NCI-H2196 (cell line): ENCODE measurements around the gene LZTR1.

Experiments
- DNase-seq: peaks from one replicate; lab custom pipeline; 2025; ENCODE audit not compliant: unreplicated experiment; lab: John Stamatoyannopoulos, UW

Gene LZTR1

DNA sequence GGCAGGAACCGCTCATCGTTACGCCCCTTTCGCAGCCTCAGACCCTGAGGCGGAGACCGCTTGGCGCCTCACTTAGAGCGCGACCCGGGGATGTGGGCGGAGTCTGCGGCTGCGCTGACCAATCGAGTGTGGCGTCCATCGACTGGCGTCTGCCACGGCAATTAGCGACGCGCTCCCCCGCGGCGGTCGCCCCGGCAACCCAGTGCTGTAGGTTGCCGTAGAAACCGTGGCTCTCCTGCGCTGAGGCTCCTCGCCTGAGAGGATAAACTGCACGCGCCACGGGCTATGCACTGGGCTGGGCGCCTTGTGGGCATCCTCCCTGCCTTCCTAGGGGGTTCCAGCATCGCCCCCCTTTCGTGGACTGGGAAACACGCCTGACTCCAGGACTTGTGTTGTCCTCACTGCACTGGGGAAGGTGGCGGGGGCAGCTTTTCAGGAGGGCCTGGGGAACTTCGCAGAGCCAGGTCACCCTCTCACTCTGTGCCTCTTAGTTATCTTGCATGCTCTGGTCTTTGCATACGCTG lies 32.2 kb downstream of the LZTR1 start:
- peak; percentile 88 for DNase-seq

- peak; percentile 29 for DNase-seq
These were observed 32.8 kb downstream of the LZTR1 start, which contains the start of gene P2RX6 for GRCh38 chr22:21014726-21015465. P2RX6 (plus strand) TSS chr22:21015165; CDS start chr22:21015175, 10 bp downstream.

GRCh38 chr22:21015466-21016006 lies 33.4 kb downstream of the LZTR1 start:
- DNase-seq = no peak

DNA sequence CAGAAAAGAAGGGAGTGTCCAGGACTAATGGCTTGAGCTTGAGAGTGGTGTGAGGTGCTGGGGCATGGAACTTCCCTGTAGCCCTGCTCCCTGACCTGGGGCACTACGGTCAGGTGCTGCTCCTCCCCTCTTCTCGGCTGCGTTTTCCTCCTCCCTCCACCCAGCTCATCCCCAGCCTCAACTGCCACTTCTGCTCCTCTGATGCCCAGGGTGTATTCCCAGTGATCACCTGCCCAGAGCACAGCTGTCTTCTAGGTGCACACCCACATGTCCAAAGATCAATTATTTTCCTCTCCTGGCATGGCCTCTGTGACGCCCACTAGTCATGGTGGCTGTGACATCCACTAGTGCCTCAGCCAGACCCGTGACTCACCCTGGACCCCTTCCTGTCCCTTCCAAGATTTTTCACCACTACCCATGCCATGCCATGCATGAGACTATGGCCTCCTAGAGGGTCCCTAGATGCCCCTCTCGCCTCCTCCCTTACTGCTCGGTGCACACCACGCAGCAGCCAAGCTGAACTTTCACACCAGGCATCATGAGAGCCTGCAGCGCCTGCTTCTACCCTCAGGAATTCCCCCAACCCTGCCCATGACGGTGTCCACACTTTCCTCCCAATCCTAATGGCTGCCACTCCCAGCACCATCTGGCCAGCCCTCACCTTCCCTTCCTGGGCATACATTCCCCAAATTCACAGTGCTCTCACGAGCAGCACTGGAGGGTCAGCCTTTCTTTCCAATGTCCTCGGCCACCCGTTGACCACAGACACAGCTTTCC lies 34.7 kb downstream of the LZTR1 start:
- DNase-seq = no peak

GRCh38 chr22:21018314-21018713 lies 36.2 kb downstream of the LZTR1 start:
- DNase-seq = no peak

- DNase-seq = peak; percentile 1
These were observed 38.8 kb downstream of the LZTR1 start for GRCh38 chr22:21020802-21021429.

DNA sequence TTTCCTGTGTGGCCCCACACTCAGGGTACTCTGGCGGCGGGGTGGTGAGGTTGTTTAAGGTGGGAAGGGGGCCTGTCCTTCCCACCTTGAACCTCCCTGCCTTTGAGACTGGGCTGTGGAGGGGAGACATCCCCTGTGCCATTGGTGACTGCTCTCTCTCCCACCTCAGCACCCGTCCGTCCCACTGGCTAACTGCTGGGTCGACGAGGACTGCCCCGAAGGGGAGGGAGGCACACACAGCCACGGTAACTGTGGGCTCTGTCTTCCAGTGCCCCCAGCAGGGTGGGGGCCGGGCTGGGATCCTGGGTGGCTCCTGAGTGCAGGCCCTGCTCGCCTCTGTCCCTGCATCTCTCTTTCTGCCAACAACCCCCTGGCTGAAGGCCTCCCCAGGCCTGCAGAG lies 40.4 kb downstream of the LZTR1 start:
- DNase-seq = no peak

GRCh38 chr22:21022955-21023614 lies 41.0 kb downstream of the LZTR1 start:
- no peak for DNase-seq

- no peak for DNase-seq
These were observed 43.2 kb downstream of the LZTR1 start for GRCh38 chr22:21025266-21025665.

DNA sequence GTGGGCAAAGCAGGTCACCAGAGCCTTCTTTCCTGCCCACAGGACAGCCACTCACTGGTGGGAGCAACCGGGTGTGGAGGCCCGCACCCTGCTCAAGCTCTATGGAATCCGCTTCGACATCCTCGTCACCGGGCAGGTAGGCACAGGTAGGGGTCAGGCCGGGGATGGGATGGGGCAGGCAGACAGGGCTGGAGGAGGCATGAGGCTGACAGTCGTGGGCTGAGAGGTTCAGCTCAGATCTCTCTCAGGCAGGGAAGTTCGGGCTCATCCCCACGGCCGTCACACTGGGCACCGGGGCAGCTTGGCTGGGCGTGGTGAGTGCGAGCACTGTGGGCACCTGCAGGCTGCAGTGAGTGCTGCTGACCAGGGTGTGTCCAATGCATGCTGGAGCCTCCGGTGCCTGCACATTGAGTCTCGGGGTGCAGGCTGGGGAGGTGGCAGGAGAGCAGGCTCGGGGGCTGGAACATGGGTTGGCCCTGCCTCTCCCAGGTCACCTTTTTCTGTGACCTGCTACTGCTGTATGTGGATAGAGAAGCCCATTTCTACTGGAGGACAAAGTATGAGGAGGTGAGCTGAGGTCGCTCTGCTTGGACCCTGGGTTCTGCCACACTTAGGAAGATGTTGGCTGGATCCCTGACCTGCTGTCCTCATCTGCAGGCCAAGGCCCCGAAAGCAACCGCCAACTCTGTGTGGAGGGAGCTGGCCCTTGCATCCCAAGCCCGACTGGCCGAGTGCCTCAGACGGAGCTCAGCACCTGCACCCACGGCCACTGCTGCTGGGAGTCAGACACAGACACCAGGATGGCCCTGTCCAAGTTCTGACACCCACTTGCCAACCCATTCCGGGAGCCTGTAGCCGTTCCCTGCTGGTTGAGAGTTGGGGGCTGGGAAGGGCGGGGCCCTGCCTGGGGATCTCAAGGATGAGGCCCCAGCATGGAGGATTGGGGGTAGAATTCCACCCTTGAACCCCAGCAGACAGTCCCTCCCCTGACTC lies 44.0 kb downstream of the LZTR1 start:
- no peak for DNase-seq

GRCh38 chr22:21026783-21027692 lies 44.9 kb downstream of the LZTR1 start:
- peak; percentile 43 for DNase-seq

DNA sequence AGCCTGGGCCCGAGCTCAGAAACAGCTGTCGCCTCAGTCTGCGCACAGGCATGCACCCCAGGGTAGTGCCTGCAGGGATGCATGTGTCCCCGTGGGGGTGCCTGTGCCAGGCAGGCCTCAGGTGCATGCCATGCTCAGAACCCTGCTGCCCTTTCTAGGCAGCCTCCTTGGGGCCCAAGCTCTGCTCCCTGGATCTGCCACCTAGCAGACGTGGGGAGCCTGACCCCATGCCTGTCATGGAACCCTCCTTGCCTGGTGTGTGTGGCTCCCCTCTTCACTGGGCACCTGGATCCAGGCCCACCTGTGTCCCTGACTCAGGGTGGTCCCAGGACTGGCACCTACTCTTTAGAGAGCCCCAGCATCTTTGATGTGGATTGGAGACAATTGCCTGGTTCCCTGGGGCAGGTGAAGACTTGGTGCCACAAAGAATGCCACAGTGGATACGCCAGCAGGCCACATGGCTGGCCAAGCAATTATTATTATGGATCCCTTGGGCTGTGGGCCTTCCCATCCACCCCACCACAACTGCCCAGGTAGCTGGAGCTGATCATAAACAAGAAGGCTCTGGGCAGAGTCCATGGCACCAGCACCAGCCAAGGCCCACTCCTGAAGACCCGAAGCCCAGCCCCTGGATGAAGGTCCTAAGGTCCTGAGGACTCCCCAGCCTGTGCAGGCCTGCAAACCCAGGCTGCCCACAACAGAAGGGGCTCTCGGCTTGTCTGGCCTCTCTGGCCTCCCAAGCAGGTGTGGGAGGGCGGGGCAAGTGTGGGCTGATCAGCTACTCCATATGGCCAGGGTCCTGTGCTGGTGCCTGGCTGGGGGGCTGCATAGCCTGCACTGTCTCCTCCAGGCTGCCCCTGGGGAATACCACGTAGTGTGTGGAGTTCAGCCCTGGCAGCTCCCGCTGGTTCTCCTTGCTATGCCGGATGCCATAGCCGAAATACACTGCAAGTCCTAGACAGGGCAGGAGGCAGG lies 46.5 kb downstream of the LZTR1 start:
- DNase-seq = no peak

GRCh38 chr22:21029486-21030025 lies 47.5 kb downstream of the LZTR1 start:
- DNase-seq = no peak

DNA sequence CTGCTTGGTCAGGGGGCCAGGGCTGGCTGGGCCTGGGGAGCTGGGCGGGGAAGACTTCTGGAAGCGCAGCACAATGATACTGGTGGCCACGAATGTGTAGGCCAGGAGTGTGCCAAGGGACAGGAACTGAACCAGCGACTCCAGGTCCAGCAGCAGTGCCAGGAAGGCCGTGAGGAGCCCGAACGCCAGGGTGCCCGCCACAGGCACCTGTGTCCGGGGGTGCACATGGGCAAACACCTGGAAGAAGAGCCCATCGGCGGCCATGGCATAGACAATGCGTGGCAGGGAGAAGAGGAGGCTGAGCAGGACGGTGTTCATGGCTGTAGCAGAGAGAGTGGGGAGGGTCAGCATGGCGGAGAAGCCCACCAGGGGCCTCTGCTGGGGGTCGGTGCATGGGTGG lies 47.9 kb downstream of the LZTR1 start:
- DNase-seq = no peak

DNA sequence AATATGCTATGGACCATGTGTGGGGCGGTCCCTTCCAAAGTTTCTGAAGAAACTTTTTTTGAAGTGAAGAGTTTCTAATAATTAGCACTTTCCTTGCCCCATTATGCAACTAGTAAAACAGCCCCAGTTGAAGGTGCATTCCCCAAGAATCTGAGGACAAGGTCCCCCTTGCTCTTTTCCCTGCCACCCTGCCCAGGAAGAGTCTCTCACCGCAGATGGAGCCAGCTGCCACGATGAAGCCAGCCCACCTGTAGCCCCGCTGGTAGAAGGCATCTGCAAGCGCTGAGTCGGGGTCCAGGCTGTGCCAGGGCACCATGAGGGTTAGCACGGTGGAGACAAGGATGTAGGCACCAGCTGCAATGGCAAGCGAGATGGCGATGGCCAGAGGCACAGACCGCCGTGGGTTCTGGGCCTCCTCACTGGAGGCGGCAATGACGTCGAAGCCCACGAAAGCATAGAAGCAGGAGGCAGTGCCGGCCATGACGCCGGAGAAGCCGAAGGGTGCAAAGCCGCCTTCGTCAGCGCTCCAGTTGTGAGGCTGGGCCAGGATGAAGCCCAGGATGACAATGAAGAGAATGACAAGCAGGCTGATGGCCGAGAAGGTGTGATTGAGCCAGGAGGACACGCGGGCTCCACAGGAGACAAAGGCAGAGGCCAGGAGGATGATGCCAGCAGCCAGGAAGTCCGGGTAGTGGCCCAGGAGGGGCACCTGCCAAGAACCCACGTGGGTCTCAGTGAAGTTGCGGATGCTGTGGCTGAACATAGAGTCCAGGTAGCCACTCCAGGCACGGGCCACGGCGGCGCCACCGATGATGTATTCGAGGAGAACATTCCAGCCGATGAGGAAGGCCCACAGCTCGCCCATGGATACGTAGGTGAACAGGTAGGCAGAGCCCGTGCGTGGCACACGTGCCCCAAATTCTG lies 48.8 kb downstream of the LZTR1 start:
- DNase-seq = no peak

GRCh38 chr22:21031545-21032036 lies 49.5 kb downstream of the LZTR1 start:
- no peak for DNase-seq
